SH-SY5Y (cell line): ENCODE results near the gene ZNF460.

Experiments used
- GATA2 ChIP-seq: IDR thresholded peaks from 2 replicates; pipeline ENCODE4 v1.6.1; 2011; ENCODE audit warnings: mild to moderate bottlenecking, low read depth, low read length
- GATA3 ChIP-seq: IDR thresholded peaks from 2 replicates; pipeline ENCODE4 v1.6.1; 2011; ENCODE audit warnings: low read depth, mild to moderate bottlenecking, low read length, moderate library complexity

ZNF460 gene

DNA sequence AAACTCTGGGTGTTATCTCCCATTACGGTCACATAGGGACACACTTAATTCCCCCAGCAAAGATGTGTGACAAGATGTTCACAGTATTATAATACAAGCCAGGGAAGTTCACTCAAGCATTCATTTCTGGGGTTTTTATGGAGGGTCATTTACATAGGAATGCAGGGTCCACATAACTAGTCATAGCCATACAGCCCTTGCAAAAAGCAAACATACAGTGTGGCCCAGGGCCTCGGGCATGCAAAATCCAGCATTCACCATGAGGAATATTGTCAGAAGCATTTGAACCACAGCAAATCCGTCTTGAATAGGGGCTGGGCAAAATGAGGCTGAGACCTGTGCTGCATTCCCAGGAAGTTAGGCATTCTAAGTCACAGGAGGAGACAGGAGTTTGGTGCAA is 13.0 kb upstream of the ZNF460 start:
- TF ChIP-seq GATA2 (no peak), GATA3 (no peak)

GRCh38 chr19:57269515-57270250 is 10.6 kb upstream of the ZNF460 start:
- no peak for TF ChIP-seq GATA2

DNA sequence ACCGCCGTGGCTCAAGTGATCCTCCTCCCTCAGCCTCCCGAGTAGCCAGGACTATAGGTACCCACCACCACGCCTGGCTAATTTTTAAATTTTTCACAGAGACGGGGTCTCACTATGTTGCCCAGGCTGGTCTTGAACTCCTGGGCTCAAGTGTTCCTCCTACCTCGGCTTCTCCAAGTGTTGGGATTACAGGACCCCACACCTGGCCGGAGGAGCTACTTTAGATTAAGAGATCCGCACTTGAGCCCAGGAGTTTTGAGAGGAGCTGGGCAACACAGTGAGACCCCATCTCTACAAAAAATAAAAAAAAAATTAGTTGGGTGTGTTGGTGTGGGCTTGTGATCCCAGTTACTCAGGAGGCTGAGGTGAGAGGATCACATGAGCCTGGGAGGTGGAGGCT is 9.0 kb upstream of the ZNF460 start:
- TF ChIP-seq GATA2, result no peak
- no peak for TF ChIP-seq GATA3

GRCh38 chr19:57273014-57273413 is 7.3 kb upstream of the ZNF460 start:
- TF ChIP-seq GATA3, result no peak
- no peak for TF ChIP-seq GATA2

DNA sequence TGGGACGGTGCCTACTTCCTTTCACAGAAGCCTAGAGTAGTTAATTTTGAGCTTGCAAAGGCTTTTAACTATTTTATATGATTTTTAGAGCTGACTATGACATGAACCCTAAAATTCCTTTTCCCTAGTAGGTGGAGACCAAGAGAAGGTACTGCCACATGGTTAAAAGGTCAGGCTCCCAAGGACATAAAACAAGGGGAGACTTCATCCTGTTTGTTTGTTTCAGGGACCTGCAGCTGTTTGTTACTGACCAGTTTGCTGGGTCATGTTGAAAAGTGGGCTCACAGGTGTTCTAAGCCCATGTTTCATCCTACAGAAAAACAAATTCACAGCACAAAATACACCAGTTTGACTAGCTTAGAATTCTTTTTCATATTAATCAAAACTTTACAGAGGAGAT is 3.9 kb upstream of the ZNF460 start:
- TF ChIP-seq GATA2 (no peak), GATA3 (no peak)

DNA sequence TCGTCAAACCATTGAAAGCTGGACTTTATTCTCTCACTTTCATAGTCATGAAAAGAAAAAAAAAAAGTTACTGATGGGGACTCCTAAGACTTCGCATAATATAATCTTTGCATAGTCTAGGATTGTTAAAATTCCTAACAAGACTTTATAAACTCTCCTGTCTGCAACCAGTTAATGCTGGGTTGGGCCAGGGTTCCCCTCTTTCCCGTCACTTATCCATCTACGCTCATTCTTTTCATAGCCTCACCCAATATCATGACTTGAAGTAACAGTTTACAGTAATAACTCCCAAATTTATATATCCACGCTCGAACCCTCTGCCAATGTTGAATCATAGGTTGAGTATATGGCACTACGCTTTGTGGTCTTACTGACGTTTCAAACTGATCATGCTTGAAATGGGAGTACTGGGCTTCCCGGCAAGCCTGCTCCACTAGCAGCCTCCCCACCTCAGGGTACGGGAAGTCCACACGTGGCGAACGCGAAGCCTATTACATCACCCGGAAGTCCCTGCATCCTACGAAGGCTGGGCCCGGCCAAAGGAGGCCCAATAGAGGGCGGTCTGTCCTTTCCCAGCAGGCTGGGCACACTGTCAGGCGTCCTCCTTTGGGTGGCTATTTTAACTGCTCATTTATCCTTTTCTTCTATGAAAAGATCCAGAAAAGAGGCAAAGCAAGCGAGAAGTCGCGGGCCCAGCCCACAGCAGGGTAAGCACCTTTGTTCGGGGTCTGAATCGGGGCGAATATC is 694 bp upstream of the ZNF460 start:
- TF ChIP-seq GATA2, result no peak
- no peak for TF ChIP-seq GATA3

GRCh38 chr19:57280962-57281400 is 696 bp downstream of the ZNF460 start:
- no peak for TF ChIP-seq GATA3
- no peak for TF ChIP-seq GATA2

- no peak for TF ChIP-seq GATA3
Measured at GRCh38 chr19:57282011-57282643, 1.8 kb downstream of the ZNF460 start.

- TF ChIP-seq GATA3, result no peak
- TF ChIP-seq GATA2, result no peak
Measured at GRCh38 chr19:57288373-57288772, 8.1 kb downstream of the ZNF460 start.

DNA sequence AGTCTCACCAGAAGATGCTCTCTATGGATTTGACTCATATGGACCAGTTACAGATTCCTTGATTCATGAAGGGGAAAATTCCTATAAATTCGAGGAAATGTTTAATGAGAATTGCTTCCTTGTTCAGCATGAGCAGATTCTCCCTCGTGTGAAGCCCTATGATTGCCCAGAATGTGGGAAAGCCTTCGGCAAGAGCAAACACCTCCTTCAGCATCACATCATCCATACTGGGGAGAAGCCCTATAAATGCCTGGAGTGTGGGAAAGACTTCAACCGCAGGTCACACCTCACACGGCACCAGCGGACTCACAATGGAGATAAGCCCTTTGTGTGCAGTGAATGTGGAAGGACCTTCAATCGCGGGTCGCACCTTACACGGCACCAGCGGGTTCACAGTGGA is 10.7 kb downstream of the ZNF460 start:
- no peak for TF ChIP-seq GATA2
- TF ChIP-seq GATA3, result no peak

DNA sequence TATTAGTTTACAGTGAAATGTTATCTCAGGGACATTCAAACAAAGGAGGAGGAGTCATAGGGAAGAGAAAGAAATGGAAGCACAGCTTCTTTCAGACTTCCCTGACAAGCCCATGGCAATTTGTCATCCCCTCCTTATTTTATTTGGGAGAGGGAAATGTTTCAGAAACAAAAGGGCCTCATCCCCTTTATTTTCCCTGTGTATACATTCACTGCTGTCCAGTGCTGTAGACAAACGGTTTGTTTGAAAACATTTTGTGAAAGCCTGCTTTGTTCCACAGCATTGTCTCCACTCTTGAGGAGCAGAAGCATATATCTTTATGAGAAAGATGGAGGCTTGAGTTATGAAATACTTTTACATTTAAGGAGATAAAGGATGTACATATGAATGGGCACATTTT is 12.3 kb downstream of the ZNF460 start:
- TF ChIP-seq GATA2 (no peak), GATA3 (no peak)

DNA sequence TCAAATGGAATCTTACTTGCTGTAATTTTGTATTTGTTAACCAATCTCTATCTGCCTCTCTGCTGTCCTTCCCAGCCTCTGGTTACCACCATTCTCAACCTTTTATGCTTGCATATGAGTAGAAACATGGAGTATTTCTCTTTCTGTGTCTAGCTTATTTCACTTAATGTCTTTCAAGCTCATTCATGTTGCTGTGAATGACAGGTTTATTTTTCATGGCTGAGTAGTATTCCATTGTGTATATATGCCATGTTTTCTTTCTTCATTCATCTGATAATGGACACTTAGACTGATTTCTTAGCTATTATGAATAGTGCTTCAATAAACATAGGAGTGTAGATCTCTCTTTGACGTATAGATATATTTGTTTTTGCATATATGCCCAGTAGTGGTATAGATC is 13.4 kb downstream of the ZNF460 start:
- TF ChIP-seq GATA3, result no peak
- no peak for TF ChIP-seq GATA2

DNA sequence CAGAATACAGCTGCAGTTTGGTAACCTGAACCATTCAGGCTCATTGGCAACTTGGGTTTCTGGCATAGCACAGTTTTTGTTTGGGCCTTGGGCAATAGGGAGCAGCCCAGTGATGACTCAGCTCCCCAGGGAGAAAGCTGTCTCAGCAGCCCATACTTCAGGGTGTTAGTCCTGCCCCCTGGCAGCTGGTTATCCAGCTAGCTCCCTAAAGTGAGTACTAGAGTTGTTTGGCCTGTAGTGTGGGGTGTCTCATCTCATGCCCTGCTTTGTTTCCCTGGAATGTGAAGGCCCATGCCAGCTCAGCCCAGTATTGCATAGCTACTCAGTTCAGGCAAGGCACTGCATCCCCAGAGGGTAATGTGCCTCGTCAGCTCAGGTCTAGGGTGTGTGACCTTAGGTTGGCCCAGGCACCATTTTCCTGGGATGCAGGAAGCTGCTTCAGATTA is 21.8 kb downstream of the ZNF460 start:
- TF ChIP-seq GATA2 (no peak), GATA3 (no peak)

- TF ChIP-seq GATA3 (no peak), GATA2 (no peak)
Measured at GRCh38 chr19:57302727-57303401, 22.6 kb downstream of the ZNF460 start.
